Glutamatergic neuron (in vitro differentiated cells): ENCODE measurements around the gene C10orf71. TPM values are rescaled to one million over a fixed set of nuclear protein-coding genes. Genes with fewer than 3 reads are reported as not detected.

Experiments used
- DNase-seq: peaks from one replicate; pipeline ENCODE4 v3.0.0; 2022
- H3K27ac Mint-ChIP-seq: one replicate; pipeline ENCODE4 v1.8.0; 2020; ENCODE audit warnings: mild to moderate bottlenecking, mixed read lengths, inconsistent platforms; ENCODE audit not compliant: unreplicated experiment
- H3K27me3 Mint-ChIP-seq: one replicate; pipeline ENCODE4 v1.8.0; 2020; ENCODE audit warnings: mild to moderate bottlenecking, moderate library complexity, mixed read lengths, inconsistent platforms; ENCODE audit not compliant: unreplicated experiment
- H3K36me3 Mint-ChIP-seq: one replicate; pipeline ENCODE4 v1.8.0; 2020; ENCODE audit warnings: mild to moderate bottlenecking, mixed read lengths, inconsistent platforms; ENCODE audit not compliant: unreplicated experiment
- H3K4me1 Mint-ChIP-seq: one replicate; pipeline ENCODE4 v1.8.0; 2020; ENCODE audit warnings: mild to moderate bottlenecking, low read depth, mixed read lengths, inconsistent platforms; ENCODE audit not compliant: unreplicated experiment
- H3K4me3 Mint-ChIP-seq: one replicate; pipeline ENCODE4 v1.8.0; 2020; ENCODE audit warnings: mild to moderate bottlenecking, mixed read lengths, inconsistent platforms; ENCODE audit not compliant: unreplicated experiment
- H3K9me3 Mint-ChIP-seq: one replicate; pipeline ENCODE4 v1.8.0; 2020; ENCODE audit warnings: mild to moderate bottlenecking, moderate library complexity, mixed read lengths, inconsistent platforms; ENCODE audit not compliant: unreplicated experiment
- total RNA-seq: library from RNA; stranded (reverse); fragmentation: NEBNext Ultra II Directional; extraction: Animal tissue kit (Norgen Biotek cat#: 25700); gene quantifications from one replicate; pipeline ENCODE4 v1.2.1, GENCODE V29; 2021; ENCODE audit not compliant: unreplicated experiment
- TF ChIP-seq, protein P1 (sequence below): fragments of 200-600 bp; sonication (generic); IDR thresholded peaks from one replicate; pipeline ENCODE4 v1.5.0; 2021; ENCODE audit not compliant: partially characterized antibody, unreplicated experiment

C10orf71 gene
- total RNA-seq, 1 donor from 2014 or later: 0.12 TPM

DNA sequence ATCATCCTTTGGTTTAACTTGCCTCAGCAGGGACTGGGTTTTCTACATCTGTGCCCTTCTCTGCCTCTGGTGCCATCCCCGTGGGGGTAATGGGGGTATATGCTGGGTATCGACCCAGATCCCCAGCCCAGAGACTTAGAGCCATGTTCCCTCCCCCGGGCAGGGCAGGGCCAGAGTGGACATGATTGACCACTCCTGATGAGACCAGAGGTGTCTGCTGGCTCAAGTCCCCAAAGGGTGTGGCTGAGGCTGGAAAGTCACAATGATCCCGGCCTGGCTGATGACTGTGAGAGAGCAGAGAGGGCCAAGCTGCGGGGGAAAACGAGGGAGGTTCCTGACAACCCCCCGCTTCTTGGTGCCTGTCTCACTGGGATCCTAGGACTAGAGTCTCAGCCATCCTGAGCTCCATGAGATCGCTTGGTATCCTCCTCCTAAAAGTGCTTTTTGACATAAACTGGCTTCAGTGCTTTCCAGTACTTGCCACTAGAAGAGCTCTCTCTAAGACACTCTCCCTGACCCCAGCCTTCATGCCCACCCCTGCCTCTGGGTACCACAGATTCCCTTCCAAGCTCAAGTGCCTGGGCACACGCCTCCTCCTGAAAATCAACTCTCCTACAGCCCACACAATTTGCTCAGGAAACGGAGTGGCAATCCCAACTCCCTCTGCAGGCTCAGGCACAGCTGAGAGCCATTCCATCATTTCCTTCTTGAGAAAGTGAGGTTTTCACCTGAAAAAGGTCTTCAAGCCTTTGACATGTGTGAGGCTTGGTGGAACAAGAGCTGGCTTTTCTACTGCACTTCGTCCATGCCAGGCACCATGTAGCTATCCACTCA lies 63.0 kb downstream of the C10orf71 start:
- Mint-ChIP-seq H3K36me3 (peaks cover 4% of the 10 kb centered on the region), H3K4me1 (peaks cover 45% of the 10 kb centered on the region)

DNA sequence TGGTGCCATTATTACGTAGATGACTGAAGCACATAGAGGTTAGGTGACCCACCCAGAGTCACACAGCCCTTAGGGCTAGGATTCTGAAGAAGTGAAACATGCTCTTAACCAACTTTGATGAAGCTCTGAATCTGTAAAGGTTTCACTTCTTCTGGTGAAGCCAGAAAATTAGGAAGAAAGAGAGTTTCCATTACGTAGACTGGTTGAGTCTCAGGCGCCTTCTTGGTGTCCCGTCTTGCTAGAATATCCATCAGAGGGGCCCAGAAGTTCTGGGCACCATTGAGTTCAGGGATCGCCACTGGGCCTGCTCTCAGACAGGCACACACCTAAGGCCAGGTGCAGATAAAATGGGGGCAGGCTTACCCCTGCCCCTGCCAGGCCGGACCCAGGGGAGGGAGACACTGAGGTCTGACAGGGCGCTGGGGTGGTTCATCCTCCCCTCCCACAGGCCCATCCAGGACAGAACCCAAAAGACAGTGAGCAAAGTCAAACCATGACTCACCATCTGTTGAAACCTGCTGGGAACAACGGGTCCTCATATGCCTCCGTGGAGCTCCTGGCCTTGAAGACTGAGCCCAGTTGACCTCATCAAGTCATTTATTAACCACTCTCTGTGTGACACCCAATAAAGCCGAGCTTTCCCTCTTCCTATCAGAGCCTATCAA lies 63.8 kb downstream of the C10orf71 start:
- H3K4me1 Mint-ChIP-seq: peaks cover 45% of the 10 kb centered on the region

More for the DNA sequence above, 63.0 kb downstream of the C10orf71 start:
- peaks cover 17% of the 10 kb centered on the region for H3K27me3 Mint-ChIP-seq
- peak overlapping the region; percentile 86 for H3K27ac Mint-ChIP-seq
- H3K9me3 Mint-ChIP-seq: peaks cover 30% of the 10 kb centered on the region
- TF ChIP-seq, protein P1, sequence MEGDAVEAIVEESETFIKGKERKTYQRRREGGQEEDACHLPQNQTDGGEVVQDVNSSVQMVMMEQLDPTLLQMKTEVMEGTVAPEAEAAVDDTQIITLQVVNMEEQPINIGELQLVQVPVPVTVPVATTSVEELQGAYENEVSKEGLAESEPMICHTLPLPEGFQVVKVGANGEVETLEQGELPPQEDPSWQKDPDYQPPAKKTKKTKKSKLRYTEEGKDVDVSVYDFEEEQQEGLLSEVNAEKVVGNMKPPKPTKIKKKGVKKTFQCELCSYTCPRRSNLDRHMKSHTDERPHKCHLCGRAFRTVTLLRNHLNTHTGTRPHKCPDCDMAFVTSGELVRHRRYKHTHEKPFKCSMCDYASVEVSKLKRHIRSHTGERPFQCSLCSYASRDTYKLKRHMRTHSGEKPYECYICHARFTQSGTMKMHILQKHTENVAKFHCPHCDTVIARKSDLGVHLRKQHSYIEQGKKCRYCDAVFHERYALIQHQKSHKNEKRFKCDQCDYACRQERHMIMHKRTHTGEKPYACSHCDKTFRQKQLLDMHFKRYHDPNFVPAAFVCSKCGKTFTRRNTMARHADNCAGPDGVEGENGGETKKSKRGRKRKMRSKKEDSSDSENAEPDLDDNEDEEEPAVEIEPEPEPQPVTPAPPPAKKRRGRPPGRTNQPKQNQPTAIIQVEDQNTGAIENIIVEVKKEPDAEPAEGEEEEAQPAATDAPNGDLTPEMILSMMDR: no peak
- peak overlapping the region; percentile 61 for H3K4me3 Mint-ChIP-seq
- no peak for DNase-seq

DNA sequence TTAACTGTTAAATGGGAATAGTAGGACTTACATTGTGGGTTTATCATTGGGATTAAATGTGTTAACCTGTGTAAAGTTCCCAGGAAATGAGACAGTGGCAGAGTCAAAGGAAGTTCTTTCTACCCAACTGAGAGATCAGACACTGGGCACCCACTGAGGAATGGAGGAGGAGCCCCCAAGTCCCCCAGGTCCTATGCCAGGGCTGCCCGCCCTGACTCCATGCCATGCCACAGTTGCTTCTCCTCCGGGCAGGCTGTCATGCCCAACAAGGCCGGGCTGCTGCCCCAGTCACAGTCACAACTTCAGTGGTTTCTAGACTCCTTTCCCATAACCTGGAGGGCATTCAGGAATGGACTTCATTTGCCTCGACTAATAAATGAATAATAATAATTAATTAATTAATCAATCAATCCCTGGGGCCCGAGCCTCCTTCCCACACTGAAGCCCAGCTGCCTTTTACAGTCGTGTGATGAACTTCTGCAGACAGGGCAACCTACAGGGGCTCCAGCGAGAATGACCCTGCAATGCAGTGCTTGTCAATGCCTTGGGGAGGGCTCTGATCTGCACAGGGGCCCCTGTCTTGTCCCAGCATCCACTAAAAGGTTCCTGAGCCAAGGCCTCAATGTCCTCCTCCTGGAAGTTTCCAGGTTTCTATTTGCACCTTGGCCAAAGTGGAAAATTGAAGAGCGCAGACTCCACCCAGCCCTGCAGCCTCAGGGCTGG lies 64.5 kb downstream of the C10orf71 start:
- peaks cover 2% of the 10 kb centered on the region for H3K36me3 Mint-ChIP-seq
- H3K4me3 Mint-ChIP-seq: peak overlapping the region; percentile 72
- TF ChIP-seq, protein P1: no peak

More for the DNA sequence above, 63.8 kb downstream of the C10orf71 start:
- Mint-ChIP-seq H3K27me3 (peaks cover 17% of the 10 kb centered on the region), H3K4me3 (peak overlapping the region; percentile 42), H3K27ac (no peak overlapping the region), H3K36me3 (peaks cover 4% of the 10 kb centered on the region), H3K9me3 (peaks cover 27% of the 10 kb centered on the region)
- TF ChIP-seq, protein P1: no peak
- DNase-seq: no peak

DNA sequence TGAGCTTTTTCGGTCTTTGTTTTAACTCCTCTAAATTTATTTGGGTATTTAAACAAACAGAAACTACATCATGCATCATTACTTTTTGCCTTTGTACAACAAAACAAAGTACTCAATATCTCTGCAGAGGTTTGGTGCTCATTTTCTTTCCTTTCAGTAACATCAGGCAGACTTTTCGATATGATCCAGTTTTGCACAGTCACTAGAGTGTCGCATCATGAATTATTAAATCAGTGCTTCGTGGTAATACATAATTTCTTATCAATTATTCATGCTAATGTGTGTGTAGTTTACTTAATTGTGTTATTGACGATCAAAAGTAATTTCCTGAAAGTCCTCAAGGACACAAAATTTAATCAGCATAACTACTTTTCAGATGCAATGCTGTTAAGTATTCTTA lies 65.1 kb downstream of the C10orf71 start:
- TF ChIP-seq, protein P1: no peak
- no peak for DNase-seq
- peaks cover 20% of the 10 kb centered on the region for H3K9me3 Mint-ChIP-seq

More for the DNA sequence above, 64.5 kb downstream of the C10orf71 start:
- Mint-ChIP-seq H3K27me3 (peaks cover 17% of the 10 kb centered on the region), H3K9me3 (peaks cover 25% of the 10 kb centered on the region), H3K4me1 (peaks cover 48% of the 10 kb centered on the region), H3K27ac (peak overlapping the region; percentile 90)
- DNase-seq: no peak

More for the DNA sequence above, 65.1 kb downstream of the C10orf71 start:
- H3K27me3 Mint-ChIP-seq: peaks cover 17% of the 10 kb centered on the region
- peak overlapping the region; percentile 90 for H3K27ac Mint-ChIP-seq
- peak overlapping the region; percentile 72 for H3K4me3 Mint-ChIP-seq
- peaks cover 47% of the 10 kb centered on the region for H3K4me1 Mint-ChIP-seq
- no peaks in the 10 kb centered on the region for H3K36me3 Mint-ChIP-seq
